ENCODE results near the gene BARD1.
"Not testable (repeated sequence)": the region's sequence is repeated elsewhere in the genome, so short reads cannot be mapped to it uniquely, and the experiment has no call there.

Gene BARD1

DNA sequence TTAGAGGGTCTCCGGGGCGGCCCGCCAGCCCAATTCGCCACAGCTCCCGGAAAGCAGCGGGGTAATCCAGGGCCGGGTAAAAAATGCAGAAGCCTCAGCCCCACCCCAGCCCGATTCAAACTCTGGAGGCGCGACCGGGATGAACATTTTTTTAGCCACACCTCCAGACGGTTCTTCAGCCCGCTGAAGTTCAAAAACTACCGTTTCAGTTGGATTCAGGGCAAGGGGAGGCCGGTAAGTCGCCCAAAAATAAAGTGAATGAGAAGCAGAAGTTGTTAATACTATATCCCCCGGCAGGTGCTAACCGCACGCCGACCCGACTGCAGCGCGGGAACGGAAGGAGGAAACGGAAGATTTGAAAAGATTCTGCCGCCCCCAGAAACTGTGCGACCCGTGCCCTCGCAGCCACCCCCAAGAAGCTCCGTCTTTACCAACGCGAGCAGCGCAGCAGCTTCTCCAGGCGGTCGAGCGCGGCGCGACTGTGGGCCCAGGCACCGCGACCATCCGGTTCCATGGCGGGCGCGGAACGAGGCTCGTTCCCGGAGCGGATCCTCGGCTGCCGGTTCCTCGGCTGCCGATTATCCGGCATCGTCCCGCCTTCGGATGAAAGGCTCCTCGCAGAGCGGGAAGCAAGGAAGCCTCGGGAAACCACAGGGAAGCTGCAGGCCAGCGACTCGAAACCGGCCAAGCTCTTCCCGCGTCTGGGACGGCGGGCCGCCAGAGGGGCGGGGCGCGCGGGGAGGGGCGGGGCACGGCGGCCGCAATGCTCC lies at the start of gene BARD1:
BARD1 (minus strand) TSS at position 703 of the 770 bp plus-strand sequence; CDS start at position 589, 114 bp downstream.
- peak; percentile 55 for DNase-seq

DNA sequence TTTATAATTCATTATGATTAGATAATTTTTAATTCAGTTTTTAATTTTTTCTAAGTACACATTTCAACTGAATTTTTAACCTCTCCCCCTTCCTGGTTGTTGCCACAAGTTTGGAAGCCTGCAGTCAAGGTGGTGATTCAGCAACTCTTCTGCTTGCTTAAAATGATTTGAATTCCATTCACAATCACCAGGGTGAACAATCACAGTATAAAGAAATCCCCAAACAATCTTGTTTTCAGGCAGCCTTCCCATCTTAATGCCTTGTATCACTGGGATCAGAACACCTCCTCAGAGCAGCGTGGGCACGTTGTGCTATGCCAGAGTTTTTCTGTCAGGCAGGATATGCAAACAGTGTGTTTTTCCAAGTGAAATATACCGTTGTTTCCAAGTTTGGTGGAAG lies 46.7 kb upstream of the BARD1 start:
- no peak for DNase-seq

DNA sequence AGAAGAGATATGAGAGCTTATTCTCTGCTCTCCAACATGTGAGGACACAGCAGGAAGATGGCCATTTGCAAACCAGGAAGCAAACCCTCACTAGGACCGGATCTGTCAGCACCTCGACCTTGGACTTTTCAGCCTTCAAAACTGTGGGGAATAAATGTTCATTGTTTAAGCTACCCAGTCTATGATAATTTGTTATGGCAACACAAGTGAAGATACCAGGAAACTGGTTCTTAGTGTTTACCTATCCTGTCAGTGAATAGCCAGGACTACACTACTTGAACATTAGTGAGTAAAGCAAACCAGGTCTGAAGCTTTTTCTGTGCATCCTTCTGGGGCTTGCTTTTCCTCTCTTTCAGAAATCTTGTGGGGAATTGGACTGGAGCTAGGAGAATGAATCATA lies 44.4 kb upstream of the BARD1 start:
- DNase-seq, result no peak

DNA sequence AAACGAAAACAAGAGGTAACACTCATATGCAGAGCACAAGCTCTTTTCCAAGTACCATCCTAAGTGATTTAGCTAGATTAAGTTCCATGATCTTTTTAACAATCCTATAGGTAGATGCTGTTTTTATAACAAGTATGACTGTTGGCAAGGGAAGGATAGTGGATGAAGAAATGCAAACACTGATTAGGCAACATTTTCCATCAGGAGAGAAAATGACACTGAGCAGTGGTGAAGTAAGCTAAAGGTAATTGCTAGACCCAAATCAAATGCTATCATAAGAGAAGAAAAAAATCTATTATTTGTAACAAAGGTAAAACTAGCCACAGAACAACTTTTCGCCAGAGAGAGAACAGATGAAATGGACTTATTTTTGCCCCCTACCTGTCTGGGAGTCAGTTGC lies 34.3 kb upstream of the BARD1 start:
- no peak for DNase-seq

DNA sequence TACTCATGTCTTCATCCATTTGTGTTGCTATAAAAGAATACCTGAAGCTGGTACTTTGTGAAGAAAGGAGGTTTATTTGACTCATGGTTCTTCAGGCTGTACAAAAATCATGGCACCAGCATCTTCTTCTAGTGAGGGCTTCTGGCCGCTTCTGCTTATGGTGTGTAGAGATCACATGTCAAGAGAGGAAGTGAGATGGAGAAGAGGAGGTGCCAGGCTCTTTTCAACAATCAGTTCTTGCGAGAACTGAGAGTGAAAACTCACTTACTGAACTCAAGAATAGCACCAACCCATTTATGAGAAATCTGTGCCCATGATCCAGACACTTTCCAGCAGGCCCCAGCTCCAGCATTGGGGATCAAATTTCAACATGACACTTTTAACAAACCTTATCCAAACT lies 30.0 kb upstream of the BARD1 start:
- no peak for DNase-seq

DNA sequence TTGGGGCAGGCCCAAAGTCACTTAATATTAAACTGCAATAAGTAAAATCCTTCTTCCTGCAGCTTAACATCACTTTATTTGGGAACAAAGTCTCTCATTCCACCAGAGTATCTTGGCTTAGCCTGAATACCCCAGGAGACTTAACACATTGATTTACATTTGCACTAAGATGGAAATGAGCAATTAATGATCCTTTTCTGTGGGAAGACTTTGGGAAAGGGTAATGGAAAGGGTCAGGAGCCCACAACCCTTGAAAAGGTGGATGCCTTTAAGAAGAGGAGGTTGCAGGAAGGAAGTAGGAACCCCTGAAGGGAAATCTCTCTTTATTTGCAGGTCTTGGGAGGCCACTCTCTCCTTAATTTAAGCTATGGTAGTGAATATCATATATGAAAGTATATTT lies 28.0 kb upstream of the BARD1 start:
- no peak for DNase-seq

DNA sequence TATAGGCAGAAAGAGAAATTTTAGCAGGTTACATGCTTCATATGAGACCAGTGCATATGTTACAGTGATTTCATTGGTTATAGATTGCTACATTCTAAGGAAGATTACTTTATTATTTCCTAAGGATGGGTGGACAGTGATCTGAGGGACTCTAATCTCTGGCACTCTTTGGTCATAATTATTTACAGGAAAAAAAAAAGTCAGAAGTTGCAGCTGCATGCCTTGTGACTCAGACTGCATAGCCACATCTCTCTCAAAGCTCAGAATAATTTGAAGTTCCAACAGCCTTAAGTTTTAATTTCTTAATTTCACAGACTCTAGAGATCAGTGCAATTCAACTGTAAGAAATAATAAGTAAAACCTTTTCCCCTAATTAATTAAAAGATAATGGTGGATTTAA lies 27.1 kb upstream of the BARD1 start:
- DNase-seq, result no peak

DNA sequence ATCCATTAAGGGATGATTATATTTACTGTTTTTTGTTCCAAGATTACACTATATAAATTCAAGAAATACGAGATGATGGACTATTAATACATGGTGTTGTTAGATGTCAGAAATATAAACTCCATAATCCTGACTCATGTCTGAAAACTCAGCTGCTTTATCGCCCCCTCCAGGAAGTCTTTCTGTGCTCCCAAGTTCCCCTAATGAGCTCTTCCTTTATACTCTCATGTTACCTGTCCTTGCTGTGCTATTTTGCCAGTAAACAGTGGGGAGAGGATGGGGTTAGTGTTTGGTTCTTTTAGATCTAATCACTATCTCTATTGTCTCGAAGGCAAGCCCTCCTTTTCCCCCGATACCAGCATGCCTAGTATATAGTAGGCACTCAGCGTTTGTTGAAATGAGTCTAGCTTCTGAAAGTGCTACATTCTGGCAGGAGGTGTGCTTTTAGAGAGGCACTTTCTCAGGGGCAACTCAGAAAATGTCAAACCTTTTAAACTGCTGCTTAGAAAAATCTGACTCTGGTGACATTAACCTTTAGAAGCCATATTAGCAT lies 21.4 kb upstream of the BARD1 start:
- no peak for DNase-seq

DNA sequence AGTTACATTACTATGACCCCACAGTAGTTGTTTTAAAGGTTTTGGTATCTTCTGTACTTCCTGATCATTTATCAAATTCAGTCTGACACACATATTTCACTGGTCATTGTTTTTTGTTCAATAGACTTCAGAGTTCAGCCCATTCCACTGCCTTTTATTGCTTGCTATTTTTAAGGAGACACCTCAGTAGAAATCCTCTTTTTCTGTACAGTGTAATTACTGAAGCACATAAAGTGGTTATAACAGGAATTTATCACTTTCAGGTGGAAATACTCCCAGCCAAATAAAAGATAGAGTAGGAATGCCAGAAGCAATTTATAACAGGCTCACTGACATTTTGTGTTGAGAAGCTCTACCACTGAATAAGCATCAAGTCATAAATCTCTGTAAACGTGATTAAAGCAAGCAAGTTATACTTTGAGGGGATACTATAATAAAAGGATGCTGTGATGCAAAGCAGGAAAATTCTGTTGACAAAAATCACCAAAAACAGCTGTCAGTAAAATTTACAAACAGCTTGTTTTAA lies 6.6 kb upstream of the BARD1 start:
- no peak for DNase-seq

DNA sequence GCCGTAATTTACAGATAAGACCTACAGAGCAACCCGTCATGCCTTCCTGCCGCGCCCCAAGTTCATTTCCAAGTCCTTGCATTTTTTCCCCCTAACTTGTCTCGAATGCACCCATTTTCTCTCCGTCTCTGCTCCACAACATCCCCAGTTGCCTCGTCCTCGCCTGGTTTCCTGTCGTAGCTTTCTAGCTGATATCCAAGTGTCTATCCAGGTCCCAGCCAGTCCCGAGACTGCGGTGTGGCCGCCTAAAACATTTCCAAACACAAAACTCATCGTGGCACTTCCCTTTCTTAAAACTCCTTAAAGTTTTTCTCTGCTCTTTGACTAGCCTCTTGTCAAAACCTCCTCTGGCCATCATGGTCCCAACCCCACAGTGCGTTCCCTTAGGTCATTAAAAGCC lies 1.2 kb upstream of the BARD1 start:
- DNase-seq, result no peak

DNA sequence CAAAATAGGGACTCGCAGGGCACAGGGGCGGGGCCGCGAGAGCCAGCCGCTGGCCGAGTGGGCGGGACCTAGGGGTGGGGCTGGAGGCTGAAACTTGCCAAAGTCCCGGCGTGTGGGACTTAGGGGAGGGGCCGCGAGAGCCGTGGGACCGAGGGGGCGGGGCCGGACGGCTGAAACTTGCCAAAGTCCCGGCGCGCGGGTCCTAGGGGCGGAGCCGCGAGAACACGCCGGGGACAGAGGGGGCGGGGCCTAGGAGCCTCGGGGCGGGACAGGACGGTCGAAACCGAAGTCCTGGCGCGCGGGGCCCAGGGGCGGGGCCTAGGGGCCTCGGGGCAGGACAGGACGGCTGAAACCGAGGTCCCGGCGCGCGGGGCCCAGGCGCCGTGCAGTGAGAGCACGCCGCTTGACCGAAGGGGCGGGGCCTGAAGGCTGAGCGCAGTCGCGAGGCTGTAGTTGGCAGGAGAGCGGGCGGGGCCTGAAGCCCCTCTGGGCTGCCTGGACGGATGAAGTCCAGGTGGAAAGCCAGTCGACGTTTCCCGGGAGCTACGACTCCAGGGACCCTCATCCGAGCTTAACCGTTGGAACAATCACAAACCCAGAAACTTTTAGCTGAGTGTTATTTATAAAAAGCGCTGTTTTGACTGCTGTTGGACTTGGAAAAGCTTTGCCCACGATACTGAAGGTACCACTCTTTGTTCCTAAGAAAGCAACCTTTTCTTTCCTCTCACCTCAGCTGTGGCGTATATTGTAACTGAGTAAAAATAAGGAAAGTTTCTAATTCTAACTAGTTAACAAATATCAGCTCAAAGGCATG lies 475 bp upstream of the BARD1 start:
- DNase-seq, result peak; percentile 100

DNA sequence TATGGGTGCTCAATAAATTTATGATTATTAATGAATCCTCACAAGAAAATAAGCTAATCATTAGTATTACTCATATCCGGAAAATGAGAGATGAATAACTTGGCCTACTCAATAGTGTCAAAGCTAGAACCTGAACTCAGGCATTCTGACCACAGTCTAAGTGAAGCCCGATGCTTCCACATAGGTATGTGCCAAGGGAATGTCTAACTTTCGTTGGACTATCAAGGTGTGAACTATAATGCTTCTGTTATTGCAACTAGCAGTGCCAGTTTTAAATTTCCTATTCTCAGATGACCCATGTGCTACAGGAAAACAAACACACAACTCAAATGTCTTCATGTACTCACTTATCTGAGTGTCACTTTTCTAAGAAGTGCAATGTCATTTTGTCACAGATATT lies 1.8 kb downstream of the BARD1 start:
- DNase-seq, result no peak

DNA sequence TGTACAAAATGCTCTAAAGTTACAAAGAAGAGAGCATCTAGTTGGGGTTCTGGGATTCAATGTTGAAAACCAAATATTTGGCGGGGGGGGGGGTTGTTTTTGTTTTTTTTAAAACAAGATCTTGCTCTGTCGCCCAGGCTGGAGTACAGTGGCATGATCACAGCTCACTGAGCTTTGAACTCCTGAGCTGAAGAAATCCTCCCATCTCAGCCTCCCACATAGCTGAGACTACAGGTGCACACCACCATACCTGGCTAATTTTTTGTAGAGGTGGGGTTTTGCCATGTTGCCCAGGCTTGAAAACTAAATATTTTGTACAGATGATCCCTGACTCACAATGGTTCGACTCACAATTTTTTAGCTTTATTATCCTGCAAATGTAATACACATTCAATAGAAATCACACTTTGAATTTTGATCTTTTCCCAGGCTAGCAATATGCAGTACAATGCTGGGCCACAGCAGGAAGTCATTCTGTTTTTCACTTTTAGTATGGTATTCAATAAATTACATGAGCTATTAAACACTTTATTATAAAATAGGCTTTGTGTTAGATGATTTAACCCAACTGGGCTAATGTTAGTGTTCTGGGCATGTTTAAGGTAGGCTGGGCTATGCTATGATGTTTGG lies 7.6 kb downstream of the BARD1 start:
- DNase-seq, result no peak

DNA sequence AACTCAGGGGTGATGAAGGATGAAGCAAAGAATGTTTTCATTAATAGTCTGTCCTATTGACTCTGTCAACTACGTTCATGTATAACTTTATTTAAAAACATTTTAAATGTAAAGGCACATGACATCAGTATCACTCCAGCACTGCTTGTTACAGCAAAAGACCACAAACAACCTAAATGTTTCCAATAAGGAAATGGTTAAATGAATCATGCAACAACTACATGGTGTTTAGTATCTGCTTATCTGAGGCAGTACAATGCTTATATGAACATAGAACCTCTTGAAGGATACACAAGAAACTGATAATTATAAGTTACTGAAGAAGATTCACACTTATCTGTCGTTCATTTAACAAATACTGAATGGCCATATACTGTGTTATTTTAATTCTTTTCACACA lies 8.4 kb downstream of the BARD1 start:
- DNase-seq, result no peak

DNA sequence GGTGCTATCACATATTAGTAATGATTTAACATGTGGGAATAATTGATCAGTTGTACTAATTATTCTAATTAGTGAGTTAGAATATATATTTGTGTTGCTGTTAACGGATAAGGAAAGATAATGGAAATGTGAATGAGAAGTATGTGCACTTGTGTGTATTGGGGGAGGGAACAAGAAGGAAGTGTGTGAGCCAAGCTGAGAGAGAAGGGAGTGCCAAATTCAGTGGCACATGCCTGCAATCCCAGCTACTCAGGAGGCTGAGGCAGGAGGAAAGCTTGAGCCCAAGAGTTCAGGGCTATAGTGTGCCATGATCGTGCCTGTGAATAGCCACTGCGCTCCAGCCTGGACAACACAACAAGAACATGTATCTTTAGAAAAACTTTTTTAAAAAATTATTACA lies 9.3 kb downstream of the BARD1 start:
- no peak for DNase-seq

DNA sequence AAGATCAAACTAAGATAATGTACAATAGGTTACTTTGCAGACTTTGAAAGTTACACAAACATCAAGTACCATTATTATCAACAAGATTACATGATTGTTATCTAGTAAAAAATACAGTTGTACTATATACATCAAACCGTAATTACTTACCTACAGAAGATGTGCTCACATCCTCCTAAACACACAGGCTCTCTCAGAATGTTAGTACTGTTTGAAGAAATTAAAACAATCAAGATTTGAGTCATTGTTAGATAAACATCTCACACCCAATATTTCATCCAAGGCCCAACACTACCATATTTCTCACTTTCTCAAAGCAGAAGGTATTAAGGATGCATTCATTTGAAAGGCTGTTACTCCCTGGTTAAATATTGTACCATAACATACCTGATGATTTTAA lies 12.6 kb downstream of the BARD1 start:
- no peak for DNase-seq

DNA sequence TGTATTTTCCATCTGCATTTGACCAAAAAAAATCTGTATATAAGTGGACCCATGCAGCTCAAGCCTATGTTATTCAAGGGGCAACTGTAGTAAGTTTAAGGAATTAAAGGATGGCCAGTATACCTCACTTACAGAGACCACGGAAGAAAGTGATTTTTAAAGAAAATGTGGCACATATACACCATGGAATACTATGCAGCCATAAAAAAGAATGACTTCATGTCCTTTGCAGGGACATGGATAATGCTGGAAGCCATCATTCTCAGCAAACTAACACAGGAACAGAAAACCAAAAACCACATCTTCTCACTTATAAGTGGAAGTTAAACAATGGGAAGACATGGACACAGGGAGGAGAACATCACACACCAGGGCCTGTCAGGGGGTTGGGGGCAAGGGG lies 26.3 kb downstream of the BARD1 start:
- DNase-seq, result not testable (repeated sequence)

DNA sequence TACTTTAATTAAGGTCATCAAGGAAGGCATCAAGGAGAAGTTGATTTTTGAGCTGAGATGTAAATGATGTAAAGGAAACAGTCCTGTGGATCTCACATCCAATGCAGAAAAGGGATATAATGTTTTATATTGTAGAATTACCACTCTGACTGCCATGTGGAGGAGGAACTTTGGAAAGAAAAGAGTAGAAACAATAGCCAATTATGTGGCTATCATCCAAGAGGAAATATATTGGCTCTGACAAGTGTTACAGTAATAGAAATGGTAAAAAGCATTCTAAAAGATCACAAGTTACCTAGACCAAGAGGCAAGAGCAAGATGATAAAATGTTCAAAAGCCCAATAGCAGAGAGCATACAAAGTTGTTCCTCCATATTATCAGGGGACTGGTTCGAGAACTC lies 26.8 kb downstream of the BARD1 start:
- no peak for DNase-seq

DNA sequence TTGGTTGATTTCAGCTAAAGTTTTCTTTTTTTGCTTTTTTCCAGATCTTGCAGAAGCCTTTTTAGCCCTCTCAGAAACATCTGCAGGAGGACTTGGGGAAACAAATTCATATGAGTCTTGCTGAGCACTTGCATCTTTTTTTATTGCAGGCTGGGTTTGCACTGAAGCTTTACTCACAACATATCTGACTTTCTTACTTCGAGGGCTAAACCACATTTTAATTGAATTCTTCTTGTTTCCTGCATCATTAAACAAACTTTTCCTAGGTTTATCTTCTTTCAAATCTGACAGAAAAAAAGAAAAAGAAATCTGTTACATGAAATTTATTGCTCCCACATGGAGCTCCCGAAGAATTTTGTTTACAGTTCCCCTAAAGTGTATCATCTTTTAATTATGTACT lies 28.3 kb downstream of the BARD1 start:
- no peak for DNase-seq

DNA sequence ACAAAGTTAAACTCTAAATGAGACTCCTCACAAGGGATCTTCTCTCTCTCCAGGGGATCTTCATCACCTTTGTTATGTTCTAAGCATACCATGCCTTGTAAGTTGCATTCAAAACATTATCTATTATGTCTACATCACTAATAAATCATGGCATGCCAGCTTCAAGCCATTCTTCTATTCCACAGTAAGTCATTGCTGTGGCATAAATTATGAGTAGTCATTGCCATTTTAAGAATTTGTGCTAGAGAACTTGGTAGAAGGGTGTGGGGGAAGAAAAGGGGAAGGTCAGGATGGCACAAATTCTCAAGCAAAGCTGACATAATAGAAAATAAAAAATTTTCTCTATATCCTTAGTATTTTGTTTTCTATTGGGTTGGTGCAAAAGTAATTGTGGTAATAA lies 33.5 kb downstream of the BARD1 start:
- no peak for DNase-seq

DNA sequence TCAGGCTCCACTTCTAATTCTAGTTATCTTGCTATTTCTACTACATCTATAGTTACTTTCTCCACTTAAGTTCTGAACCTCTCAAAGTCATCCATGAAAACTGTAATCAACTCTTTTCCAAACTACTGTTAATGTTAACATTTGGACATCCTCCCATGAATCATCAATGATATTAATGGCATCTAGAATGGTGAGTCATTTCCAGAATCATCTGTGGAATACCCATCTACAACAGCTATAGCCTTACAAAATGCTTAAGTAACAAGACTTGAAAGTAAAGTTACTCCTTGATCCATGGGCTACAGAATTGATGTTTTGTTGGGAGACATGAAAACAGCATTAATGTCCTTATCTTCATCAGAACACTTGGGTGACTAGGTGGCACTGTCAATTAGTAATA lies 35.4 kb downstream of the BARD1 start:
- DNase-seq, result no peak

DNA sequence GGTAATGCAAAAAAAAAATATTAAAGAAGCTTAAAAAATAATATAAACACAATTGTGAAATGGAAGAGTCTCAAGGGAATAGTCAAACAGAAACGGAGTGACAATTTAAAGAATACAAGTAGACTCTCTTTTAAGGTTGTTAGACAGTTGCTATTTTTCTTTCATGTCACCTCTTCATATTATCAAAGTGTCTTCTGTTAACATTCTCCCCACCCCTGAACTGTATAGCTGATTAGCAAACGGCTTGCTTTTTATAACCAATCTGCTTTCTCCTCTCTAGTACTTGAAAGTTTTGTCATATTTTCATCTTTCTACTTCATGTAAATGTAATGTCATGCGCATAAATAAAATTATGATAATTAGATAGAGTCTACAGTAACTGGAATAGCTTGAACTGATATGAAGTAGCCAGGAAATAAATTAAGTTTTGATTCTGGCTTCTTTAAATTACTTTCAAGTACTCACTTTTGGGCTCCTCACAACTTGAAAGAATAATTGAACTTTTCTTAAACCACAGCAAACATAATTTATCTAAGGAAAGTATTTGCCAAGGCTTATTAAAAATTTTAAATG lies 37.0 kb downstream of the BARD1 start:
- DNase-seq, result no peak

DNA sequence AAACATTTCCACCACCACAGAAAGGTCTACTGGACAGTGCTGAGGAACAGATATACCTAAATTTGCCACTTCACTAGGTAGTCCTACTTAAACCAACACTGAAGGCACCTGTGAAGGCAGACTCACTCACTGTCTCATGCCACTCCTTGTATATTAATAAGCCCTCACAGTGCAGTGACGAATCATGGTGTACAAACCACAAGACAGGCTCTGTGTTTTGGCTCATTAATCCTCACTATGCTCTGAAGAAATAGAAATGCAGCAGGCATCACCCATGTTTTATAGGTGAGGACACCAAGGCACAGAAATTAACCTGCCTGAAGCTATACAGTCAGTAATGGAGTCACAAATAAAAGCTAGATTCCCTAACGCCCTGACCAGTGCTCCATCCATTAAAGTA lies 44.3 kb downstream of the BARD1 start:
- DNase-seq, result no peak

Data from activated naive CD4-positive, alpha-beta T cell treated with Interleukin-2 at 50 U/mL for 16 hours (primary cell).